ENCODE results near the gene AGBL3. TPM values are rescaled to one million over a fixed set of nuclear protein-coding genes. Genes with fewer than 3 reads are reported as not detected.

AGBL3 gene
- total and polyA plus RNA-seq, 9 of the 15 experiments (the other 6 are each of a cell fraction or from before 2014, with no cell fraction given): 0.54 to 2.9 (median 1.7) TPM

DNA sequence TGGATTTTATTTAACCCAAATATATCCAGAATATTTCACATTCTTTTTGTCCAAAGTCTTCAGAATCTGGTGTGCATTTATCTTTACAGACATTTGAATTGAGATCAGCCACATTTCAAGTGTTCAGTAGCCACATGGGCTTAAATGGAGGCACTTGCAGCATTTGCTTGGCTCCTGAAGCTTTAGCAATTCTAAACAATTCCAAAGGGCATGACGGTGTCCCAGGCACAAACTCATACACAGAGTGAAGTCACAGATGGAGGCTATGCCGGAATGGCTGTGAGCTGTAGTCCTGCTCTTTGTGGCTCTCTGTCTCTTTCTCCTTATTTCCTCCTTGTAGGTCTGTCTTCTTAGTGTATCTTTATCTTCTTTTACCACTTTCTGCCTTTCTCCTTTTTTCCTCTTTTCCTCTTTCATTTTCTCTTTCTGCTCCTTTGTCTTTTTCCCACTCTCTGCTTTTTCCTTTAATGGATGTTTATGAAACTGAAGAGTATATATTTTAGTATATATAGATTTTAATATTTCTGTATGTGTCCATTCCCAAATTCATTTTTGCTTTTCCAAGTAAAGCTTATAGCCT, 7.7 kb downstream of the AGBL3 start (continued):
- TF ChIP-seq, protein P1, sequence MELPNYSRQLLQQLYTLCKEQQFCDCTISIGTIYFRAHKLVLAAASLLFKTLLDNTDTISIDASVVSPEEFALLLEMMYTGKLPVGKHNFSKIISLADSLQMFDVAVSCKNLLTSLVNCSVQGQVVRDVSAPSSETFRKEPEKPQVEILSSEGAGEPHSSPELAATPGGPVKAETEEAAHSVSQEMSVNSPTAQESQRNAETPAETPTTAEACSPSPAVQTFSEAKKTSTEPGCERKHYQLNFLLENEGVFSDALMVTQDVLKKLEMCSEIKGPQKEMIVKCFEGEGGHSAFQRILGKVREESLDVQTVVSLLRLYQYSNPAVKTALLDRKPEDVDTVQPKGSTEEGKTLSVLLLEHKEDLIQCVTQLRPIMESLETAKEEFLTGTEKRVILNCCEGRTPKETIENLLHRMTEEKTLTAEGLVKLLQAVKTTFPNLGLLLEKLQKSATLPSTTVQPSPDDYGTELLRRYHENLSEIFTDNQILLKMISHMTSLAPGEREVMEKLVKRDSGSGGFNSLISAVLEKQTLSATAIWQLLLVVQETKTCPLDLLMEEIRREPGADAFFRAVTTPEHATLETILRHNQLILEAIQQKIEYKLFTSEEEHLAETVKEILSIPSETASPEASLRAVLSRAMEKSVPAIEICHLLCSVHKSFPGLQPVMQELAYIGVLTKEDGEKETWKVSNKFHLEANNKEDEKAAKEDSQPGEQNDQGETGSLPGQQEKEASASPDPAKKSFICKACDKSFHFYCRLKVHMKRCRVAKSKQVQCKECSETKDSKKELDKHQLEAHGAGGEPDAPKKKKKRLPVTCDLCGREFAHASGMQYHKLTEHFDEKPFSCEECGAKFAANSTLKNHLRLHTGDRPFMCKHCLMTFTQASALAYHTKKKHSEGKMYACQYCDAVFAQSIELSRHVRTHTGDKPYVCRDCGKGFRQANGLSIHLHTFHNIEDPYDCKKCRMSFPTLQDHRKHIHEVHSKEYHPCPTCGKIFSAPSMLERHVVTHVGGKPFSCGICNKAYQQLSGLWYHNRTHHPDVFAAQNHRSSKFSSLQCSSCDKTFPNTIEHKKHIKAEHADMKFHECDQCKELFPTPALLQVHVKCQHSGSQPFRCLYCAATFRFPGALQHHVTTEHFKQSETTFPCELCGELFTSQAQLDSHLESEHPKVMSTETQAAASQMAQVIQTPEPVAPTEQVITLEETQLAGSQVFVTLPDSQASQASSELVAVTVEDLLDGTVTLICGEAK (IDR thresholded peaks at IDR 0.05): no peak
- TF ChIP-seq, protein P1 (CRISPR knock-in tag; IDR thresholded peaks at IDR 0.05): no peak
- TF ChIP-seq NELFE (IDR thresholded peaks at IDR 0.05; ENCODE audit: insufficient read depth, insufficient read length) (no peak), BRD9 (IDR thresholded peaks at IDR 0.05; ENCODE audit: low read depth, partially characterized antibody) (no peak), TAF1 (IDR thresholded peaks at IDR 0.05; ENCODE audit: control insufficient read depth, extremely low read depth, insufficient read depth, low read length, severe bottlenecking) (no peak), TAF7 (tag; IDR thresholded peaks at IDR 0.05) (no peak)
